Prostate gland (tissue), 2 donors: Measurements from ENCODE around the gene GPR151. TPM values are rescaled to one million over a fixed set of nuclear protein-coding genes. Genes with fewer than 3 reads are reported as not detected.

Experiments
- DNase-seq: peaks from one replicate; pipeline ENCODE4 v3.0.0-alpha.2; 2019; ENCODE audit warnings: low spot score
- H3K27ac ChIP-seq, 2 donors: fragments of 200-600 bp; sonication (generic); 2 replicates each; pipeline ENCODE4 v1.5.1; 2017 to 2019
- H3K27me3 ChIP-seq: fragments of 200-600 bp; sonication (generic); replicated peaks from 2 replicates; pipeline ENCODE4 v1.5.1; 2019; ENCODE audit not compliant: insufficient read depth
- H3K36me3 ChIP-seq, 2 donors: fragments of 200-600 bp; sonication (generic); 1 replicate in 1 of 2; 2 replicates in 1 of 2; pipeline versions ENCODE4 v1.5.1 to v1.8.1; 2017 to 2019
- H3K4me1 ChIP-seq: fragments of 200-600 bp; sonication (generic); replicated peaks from 2 replicates; pipeline ENCODE4 v1.5.1; 2019
- H3K4me3 ChIP-seq, 2 donors: fragments of 200-600 bp; sonication (generic); 2 replicates each; pipeline ENCODE4 v1.5.1; 2017 to 2019
- H3K9me3 ChIP-seq: fragments of 200-600 bp; sonication (generic); 2 replicates; pipeline ENCODE4 v1.5.1; 2017
- POLR2A ChIP-seq: fragments of 450-650 bp; IDR thresholded peaks from one replicate; pipeline ENCODE4 v1.6.1; 2016; ENCODE audit warnings: antibody characterized with exemption, mild to moderate bottlenecking
- POLR2AphosphoS5 ChIP-seq: sonication (generic); formaldehyde crosslinking; IDR thresholded peaks from one replicate; pipeline ENCODE4 v1.6.1; 2017; ENCODE audit warnings: antibody characterized with exemption
- WGBS: methylation state at CpG from one replicate; pipeline ENCODE4 v1.1.5; 2018; 5-methylcytosine and 5-hydroxymethylcytosine counted together
- intact Hi-C: fragments of 100-400 bp; cut with DNase I; formaldehyde crosslinking; loops from one replicate; pipeline ENCODE4 v1.14.2; 2022
- total RNA-seq, 2 donors: library from RNA; depleted of rRNA; stranded (reverse); fragments of >200 nt; gene quantifications; one replicate each; pipeline ENCODE4 v1.1.0, GENCODE V29; 2016
- TF ChIP-seq, protein P1 (sequence below), 4 experiments: fragments of 200-600 bp in 2 of 4; fragments of 450-650 bp in 2 of 4; sonication (generic) in 2 of 4; IDR thresholded peaks; 1 replicate in 3 of 4; 2 replicates in 1 of 4; pipeline ENCODE4 v1.5.1; 2016 to 2019; ENCODE audit warnings: antibody characterized with exemption in 4 of 4, mild to moderate bottlenecking in 2 of 4, moderate library complexity in 2 of 4

Gene GPR151
- total RNA-seq, 2 donors from 2014 or later: not detected

DNA sequence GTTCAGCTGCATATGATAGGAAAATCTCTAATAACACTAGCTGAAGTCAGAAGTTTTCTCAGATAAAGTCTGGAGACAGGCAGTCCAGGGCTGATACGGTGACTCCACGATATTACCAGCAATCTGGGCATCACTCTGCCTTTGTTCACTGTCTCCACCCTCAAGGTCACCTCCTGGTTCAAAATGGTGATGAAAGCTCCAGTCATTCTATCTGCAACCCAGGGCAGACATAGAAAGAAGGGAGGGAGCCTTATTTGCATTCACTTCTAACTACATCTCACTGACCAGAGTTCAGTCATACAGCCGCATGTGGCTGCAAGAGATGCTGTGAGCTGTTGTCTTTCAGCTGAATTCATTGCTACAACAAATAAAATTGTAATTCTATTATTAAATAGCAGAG is 22.4 kb upstream of the GPR151 start:
- Histone ChIP-seq H3K36me3 (no peaks in the 10 kb centered on the region), H3K4me1 (no peaks in the 10 kb centered on the region), H3K27ac (no peak overlapping the region), H3K4me3 (no peak overlapping the region), H3K27me3 (no peaks in the 10 kb centered on the region), H3K9me3 (no peaks in the 10 kb centered on the region)
- no peak for DNase-seq
- no peak for TF ChIP-seq POLR2A
- TF ChIP-seq POLR2AphosphoS5: no peak
- TF ChIP-seq, protein P1, sequence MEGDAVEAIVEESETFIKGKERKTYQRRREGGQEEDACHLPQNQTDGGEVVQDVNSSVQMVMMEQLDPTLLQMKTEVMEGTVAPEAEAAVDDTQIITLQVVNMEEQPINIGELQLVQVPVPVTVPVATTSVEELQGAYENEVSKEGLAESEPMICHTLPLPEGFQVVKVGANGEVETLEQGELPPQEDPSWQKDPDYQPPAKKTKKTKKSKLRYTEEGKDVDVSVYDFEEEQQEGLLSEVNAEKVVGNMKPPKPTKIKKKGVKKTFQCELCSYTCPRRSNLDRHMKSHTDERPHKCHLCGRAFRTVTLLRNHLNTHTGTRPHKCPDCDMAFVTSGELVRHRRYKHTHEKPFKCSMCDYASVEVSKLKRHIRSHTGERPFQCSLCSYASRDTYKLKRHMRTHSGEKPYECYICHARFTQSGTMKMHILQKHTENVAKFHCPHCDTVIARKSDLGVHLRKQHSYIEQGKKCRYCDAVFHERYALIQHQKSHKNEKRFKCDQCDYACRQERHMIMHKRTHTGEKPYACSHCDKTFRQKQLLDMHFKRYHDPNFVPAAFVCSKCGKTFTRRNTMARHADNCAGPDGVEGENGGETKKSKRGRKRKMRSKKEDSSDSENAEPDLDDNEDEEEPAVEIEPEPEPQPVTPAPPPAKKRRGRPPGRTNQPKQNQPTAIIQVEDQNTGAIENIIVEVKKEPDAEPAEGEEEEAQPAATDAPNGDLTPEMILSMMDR (IDR thresholded peaks at IDR 0.05): no peak
- WGBS: 90% methylated on average over 3 of the region's 3 CpGs
- intact Hi-C loops: no loop called here

DNA sequence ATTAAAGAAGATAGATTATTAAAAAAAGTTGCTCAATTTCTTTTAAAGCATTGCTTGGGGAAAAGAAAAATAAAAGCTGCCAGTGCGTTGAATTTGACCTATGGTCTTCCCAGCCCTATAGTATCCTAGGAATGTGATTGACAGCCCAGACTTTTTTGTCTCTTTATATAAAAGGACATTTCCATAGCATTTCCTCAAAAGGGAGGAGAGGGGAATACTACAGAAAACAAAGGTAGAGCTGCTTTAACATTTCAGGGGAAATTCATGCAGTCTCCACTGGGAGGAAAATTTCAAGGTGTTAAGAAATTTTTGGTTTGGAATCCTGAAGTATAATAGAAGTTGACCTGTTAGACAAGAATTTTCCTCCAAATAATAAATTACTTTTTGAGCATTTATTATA is 17.9 kb upstream of the GPR151 start:
- intact Hi-C loops: loop anchor here (2.0 kb wide), 1 partner anchor 655 kb away; no protein-coding TSS in a partner anchor
- no peak for TF ChIP-seq POLR2A
- TF ChIP-seq, protein P1 (IDR thresholded peaks at IDR 0.05): no peak
- TF ChIP-seq POLR2AphosphoS5: no peak

DNA sequence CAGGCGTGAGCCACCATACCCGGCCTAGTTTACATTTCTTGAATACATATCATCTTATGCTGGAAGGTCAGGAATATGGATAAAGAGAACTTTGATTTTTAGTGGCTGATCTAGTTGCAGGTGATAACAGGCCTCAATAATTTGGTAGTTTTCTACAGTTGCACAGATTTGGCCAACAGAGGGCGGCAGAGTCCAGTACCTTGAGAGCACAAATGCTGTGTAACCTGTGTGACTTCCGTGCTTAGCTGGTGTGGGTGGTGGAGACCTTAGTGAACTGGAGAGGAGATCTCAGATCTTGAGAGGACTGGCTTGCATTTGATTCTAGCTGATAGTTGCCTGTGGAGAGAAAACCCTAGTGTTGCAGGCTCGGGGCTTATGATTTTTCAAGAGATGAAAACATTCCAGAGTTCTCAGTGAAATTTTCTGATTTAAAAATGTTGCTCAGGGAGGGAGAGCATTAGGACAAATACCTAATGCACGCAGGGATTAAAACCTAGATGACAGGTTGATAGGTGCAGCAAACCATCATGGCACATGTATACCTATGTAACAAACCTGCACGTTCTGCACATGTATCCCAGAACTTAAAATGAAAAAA is 17.4 kb upstream of the GPR151 start:
- WGBS: 46% methylated on average over 7 of the region's 7 CpGs
- Histone ChIP-seq H3K27me3 (no peaks in the 10 kb centered on the region), H3K27ac (no peak overlapping the region), H3K36me3 (no peaks in the 10 kb centered on the region), H3K9me3 (no peaks in the 10 kb centered on the region), H3K4me3 (no peak overlapping the region), H3K4me1 (no peaks in the 10 kb centered on the region)
- TF ChIP-seq, protein P1 (IDR thresholded peaks at IDR 0.05): peak; percentile 39 to 70 (median 55)
- no peak for TF ChIP-seq POLR2AphosphoS5
- intact Hi-C loops: loop anchor here (2.0 kb wide), 1 partner anchor 655 kb away; no protein-coding TSS in a partner anchor
- peak; percentile 41 for DNase-seq

More for the DNA sequence above, 17.9 kb upstream of the GPR151 start:
- Histone ChIP-seq H3K4me1 (no peaks in the 10 kb centered on the region), H3K4me3 (no peak overlapping the region), H3K9me3 (no peaks in the 10 kb centered on the region), H3K27ac (no peak overlapping the region), H3K36me3 (no peaks in the 10 kb centered on the region), H3K27me3 (no peaks in the 10 kb centered on the region)
- 0% methylated on average over 1 of the region's 1 CpG for WGBS
- no peak for DNase-seq

DNA sequence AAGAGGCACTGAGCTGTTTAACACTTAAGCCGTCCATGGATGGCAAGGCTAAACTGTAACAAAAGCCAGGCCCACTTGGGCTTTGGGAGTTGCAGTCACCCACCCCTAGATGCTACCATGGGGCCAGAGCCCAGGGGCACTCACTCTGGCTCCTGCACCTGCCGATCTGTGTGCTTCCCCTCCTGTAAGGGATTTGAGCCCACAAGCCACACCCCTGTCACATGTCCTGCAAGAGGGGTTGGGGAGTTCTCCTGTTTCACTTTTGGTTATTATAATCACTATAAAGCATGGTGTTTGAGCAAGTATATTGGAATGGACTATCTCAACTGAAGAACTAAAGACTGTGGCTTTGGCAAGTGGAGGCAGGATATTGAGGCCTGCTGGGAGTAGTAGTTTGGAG is 14.0 kb upstream of the GPR151 start:
- Histone ChIP-seq H3K27me3 (no peaks in the 10 kb centered on the region), H3K36me3 (no peaks in the 10 kb centered on the region), H3K4me1 (no peaks in the 10 kb centered on the region), H3K9me3 (no peaks in the 10 kb centered on the region), H3K27ac (no peak overlapping the region), H3K4me3 (no peak overlapping the region)
- 77% methylated on average over 2 of the region's 2 CpGs for WGBS
- no peak for DNase-seq
- TF ChIP-seq POLR2AphosphoS5 (no peak), POLR2A (no peak)
- TF ChIP-seq, protein P1 (IDR thresholded peaks at IDR 0.05): no peak
- intact Hi-C loops: no loop called here

DNA sequence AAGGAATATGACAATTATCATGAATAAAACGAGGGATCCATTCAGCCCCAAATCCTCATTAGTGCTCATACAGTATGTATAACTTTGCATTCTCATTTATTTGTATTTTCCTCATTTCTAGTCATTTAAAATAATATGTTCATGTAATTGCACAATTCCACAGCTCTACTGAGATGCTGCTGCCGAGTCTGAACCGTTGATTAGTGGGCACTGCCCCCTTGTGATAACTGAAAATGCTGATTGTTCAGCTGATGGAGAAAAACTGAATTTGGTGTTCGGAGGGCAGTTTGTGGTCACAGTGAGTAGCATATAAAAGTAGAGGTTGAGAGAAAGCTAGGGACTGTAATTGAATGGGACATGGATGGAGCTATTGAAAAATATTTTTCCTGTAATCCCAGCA is 12.2 kb upstream of the GPR151 start:
- TF ChIP-seq, protein P1 (IDR thresholded peaks at IDR 0.05): no peak
- TF ChIP-seq POLR2A (no peak), POLR2AphosphoS5 (no peak)
- H3K36me3 ChIP-seq: no peaks in the 10 kb centered on the region
- 61% methylated on average over 4 of the region's 4 CpGs for WGBS
- no peak for DNase-seq
- H3K27ac ChIP-seq: no peak overlapping the region
- H3K4me3 ChIP-seq: no peak overlapping the region
- H3K27me3 ChIP-seq: no peaks in the 10 kb centered on the region
- intact Hi-C loops: no loop called here
- no peaks in the 10 kb centered on the region for H3K4me1 ChIP-seq
- no peaks in the 10 kb centered on the region for H3K9me3 ChIP-seq
